ENCODE measurements around the gene KCTD14. TPM values are rescaled to one million over a fixed set of nuclear protein-coding genes. Genes with fewer than 3 reads are reported as not detected.
A peak's percentile ranks its signal among the peaks of the same experiment; 100 is the strongest.
"Not testable (repeated sequence)": the region's sequence is repeated elsewhere in the genome, so short reads cannot be mapped to it uniquely, and the experiment has no call there.

KCTD14 gene
- total RNA-seq, 1 donor, result 0.45 TPM

DNA sequence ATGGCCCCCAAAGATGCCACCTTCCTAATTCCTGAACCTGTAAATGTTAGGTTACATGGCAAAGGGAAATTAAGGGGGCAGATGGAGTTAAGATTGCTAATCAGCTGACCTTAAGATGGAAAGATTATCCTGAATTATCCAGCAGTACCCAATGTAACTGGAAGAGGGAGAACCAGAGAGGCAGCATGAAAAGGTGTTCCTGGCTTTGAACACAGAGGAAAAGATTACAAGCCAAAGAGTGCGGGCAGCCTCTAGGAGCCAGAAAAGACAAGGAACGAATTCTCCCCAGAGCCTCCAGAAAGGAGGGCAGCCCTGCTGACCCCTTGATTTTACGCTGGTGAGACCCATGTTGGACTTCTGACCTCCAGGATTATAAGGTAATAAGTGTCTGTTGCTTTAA is 25.5 kb upstream of the KCTD14 start:
- TF ChIP-seq CTCF (IDR thresholded peaks at IDR 0.05; ENCODE audit: insufficient read depth, low read length), result no peak
- DNase-seq (ENCODE audit: low read depth), result no peak
- H3K4me3 ChIP-seq (ENCODE audit: low read depth, low read length), result no peak overlapping the region

DNA sequence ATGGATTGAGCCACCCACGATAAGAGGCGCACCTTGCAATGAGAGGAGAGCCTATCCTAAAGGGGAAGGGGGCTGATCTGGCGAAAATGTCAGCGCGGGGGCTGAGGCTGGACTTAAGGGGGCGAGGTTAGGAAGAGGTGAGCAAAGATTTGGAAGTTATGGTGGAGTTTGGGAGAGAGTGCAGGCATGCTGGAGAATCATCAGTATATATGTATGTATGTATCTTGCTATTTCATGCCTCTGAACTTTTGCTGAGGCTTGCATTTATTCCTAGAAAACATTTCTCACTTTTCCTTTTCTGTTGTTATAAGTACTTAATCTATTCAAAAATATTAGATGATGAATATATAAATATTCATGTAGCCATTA is 23.4 kb upstream of the KCTD14 start:
- TF ChIP-seq CTCF (IDR thresholded peaks at IDR 0.05; ENCODE audit: insufficient read depth, low read length), result no peak
- H3K4me3 ChIP-seq (ENCODE audit: low read depth, low read length), result no peak overlapping the region
- no peak for DNase-seq (ENCODE audit: low read depth)

- DNase-seq (ENCODE audit: low read depth), result peak; percentile 64
These were observed 22.9 kb upstream of the KCTD14 start for GRCh38 chr11:78045851-78046485.

GRCh38 chr11:78044706-78045105 is 21.6 kb upstream of the KCTD14 start:
- no peak overlapping the region for H3K4me3 ChIP-seq (ENCODE audit: low read depth, low read length)
- no peak for TF ChIP-seq CTCF (IDR thresholded peaks at IDR 0.05; ENCODE audit: insufficient read depth, low read length)
- no peak for DNase-seq (ENCODE audit: low read depth)

More at GRCh38 chr11:78045851-78046485, 22.9 kb upstream of the KCTD14 start:
- H3K4me3 ChIP-seq (ENCODE audit: low read depth, low read length), result peak overlapping the region; percentile 64
- TF ChIP-seq CTCF (IDR thresholded peaks at IDR 0.05; ENCODE audit: insufficient read depth, low read length), result peak; percentile 77

DNA sequence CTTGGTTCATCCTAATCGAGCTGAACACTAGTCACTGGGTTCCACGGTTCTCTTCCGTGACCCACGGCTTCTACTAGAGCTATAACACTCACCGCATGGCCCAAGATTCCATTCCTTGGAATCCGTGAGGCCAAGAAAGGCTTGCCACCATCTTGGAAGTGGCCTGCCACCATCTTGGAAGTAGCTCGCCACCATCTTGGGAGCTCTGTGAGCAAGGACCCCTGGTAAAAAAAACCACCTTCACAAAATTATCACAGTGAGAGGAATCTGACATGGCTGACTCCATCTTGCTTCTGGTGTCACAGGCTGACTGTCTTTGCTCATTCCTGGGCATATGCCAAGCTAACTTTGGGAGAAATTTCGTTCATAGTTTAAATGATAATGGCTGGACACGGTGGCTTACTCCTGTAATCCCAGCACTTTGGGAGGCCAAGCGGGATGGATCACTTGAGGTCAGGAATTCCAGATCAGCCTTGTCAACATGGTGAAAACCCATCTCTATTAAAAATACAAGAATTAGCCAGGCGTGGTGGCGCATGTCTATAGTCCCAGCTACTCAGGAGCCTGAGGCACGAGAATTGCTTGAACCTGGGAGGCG is 18.9 kb upstream of the KCTD14 start:
- H3K4me3 ChIP-seq (ENCODE audit: low read depth, low read length), result no peak overlapping the region
- no peak for TF ChIP-seq CTCF (IDR thresholded peaks at IDR 0.05; ENCODE audit: insufficient read depth, low read length)
- no peak for DNase-seq (ENCODE audit: low read depth)

- DNase-seq (ENCODE audit: low read depth), result not testable (repeated sequence)
These were observed 18.3 kb upstream of the KCTD14 start for GRCh38 chr11:78041380-78041719.

GRCh38 chr11:78040691-78041379 is 17.8 kb upstream of the KCTD14 start:
- no peak for DNase-seq (ENCODE audit: low read depth)
- no peak overlapping the region for H3K4me3 ChIP-seq (ENCODE audit: low read depth, low read length)
- no peak for TF ChIP-seq CTCF (IDR thresholded peaks at IDR 0.05; ENCODE audit: insufficient read depth, low read length)

More at GRCh38 chr11:78041380-78041719, 18.3 kb upstream of the KCTD14 start:
- not testable (repeated sequence) for H3K4me3 ChIP-seq (ENCODE audit: low read depth, low read length)
